HCT116 (cell line): ENCODE results near the gene PTPA. TPM values are rescaled to one million over a fixed set of nuclear protein-coding genes. Genes with fewer than 3 reads are reported as not detected.

Experiments
- ATAC-seq: fragments of 200-7000 bp; cut with Tn5 transposase; 2 replicates; pipeline ENCODE4 v1.9.1; 2020; ENCODE audit warnings: mild to moderate bottlenecking, moderate library complexity
- BruUV-seq: library from RNA; stranded (reverse); fragments of 400-500 nt; replicated peaks from 2 replicates; lab custom pipeline; 2021; lab: Mats Ljungman, UMichigan
- CTCF ChIA-PET: fragments of 300-600 bp; sonication (Branson Sonifier 250); formaldehyde crosslinking; loops from one replicate; lab custom pipeline; 2021; ENCODE audit warnings: antibody characterized with exemption; lab: Charles Lee
- POLR2A ChIA-PET: fragments of 300-600, 350-600 bp; sonication (Branson Sonifier 250); formaldehyde crosslinking; loops from one replicate; lab custom pipeline; 2021; ENCODE audit warnings: antibody characterized with exemption; lab: Charles Lee
- RAD21 ChIA-PET, 2 experiments: fragments of 300-600 bp; sonication (Branson Sonifier 250); formaldehyde crosslinking; loops; one replicate each; lab custom pipeline; 2023; ENCODE audit warnings: low total read pairs in 2 of 2; ENCODE audit not compliant: uncharacterized antibody in 2 of 2, unreplicated experiment in 2 of 2, low non-redundant PET in 1 of 2; lab: Charles Lee
- DNase-seq: peaks from one replicate; pipeline ENCODE4 v3.0.0-alpha.2; 2010; ENCODE audit warnings: low read depth, low spot score
- H2AFZ ChIP-seq: fragments of 200-600 bp; shearing (Covaris generic), sonication (generic); 2 replicates; pipeline ENCODE4 v1.6.1; 2017; ENCODE audit warnings: low read depth, mixed run types, mixed read lengths, antibody characterized with exemption, low read length; ENCODE audit not compliant: poor library complexity, severe bottlenecking
- H3K27ac ChIP-seq: 2 replicates; pipeline ENCODE4 v1.5.1; 2012; ENCODE audit warnings: low read depth, low read length
- H3K27me3 ChIP-seq: fragments of 200-600 bp; sonication (generic); 2 replicates; pipeline ENCODE4 v1.6.1; 2016; ENCODE audit warnings: mixed run types, low read length, mixed read lengths; ENCODE audit not compliant: insufficient read depth
- H3K36me3 ChIP-seq, 2 experiments: fragments of 200-500 bp in 1 of 2; fragments of 200-600 bp in 1 of 2; sonication (Bioruptor generic) in 1 of 2; sonication (generic) in 1 of 2; 2 replicates each; pipeline versions ENCODE4 v1.5.1 to v1.6.1; 2014 to 2016; ENCODE audit warnings: low read length in 2 of 2, inconsistent platforms in 1 of 2, mixed read lengths in 1 of 2, mixed run types in 1 of 2; ENCODE audit not compliant: insufficient read depth in 2 of 2, control insufficient read depth in 1 of 2
- H3K4me1 ChIP-seq, 2 experiments: fragments of 200-600 bp in 1 of 2; sonication (generic) in 1 of 2; 2 replicates each; pipeline versions ENCODE4 v1.5.1 to v1.6.1; 2012 to 2017; ENCODE audit warnings: low read length in 2 of 2, inconsistent platforms in 1 of 2, mild to moderate bottlenecking in 1 of 2, mixed read lengths in 1 of 2, mixed run types in 1 of 2, moderate library complexity in 1 of 2; ENCODE audit not compliant: insufficient read depth in 2 of 2, control insufficient read depth in 1 of 2
- H3K4me2 ChIP-seq: fragments of 200-600 bp; sonication (generic); 2 replicates; pipeline ENCODE4 v1.6.1; 2017; ENCODE audit warnings: mixed run types, low read length, mixed read lengths
- H3K4me3 ChIP-seq, 2 experiments: fragments of 200-600 bp in 1 of 2; sonication (generic) in 1 of 2; replicated peaks in 1 of 2; 2 replicates each; pipeline ENCODE4 v1.5.1; 2011 to 2016; ENCODE audit warnings: low read length in 2 of 2, control low read depth in 1 of 2, low read depth in 1 of 2, mild to moderate bottlenecking in 1 of 2, mixed read lengths in 1 of 2, mixed run types in 1 of 2
- H3K79me2 ChIP-seq: fragments of 200-600 bp; sonication (generic); 2 replicates; pipeline ENCODE4 v1.6.1; 2017; ENCODE audit warnings: mild to moderate bottlenecking, mixed run types, low read length, moderate library complexity, mixed read lengths; ENCODE audit not compliant: insufficient read depth
- H3K9ac ChIP-seq: fragments of 200-600 bp; sonication (generic); 2 replicates; pipeline ENCODE4 v1.6.1; 2016; ENCODE audit warnings: low read length, mixed read lengths
- H3K9me2 ChIP-seq: fragments of 200-600 bp; sonication (generic), shearing (Covaris generic); 2 replicates; pipeline ENCODE4 v1.6.1; 2017; ENCODE audit warnings: mixed run types, mild to moderate bottlenecking, moderate library complexity; ENCODE audit not compliant: insufficient read depth
- H3K9me3 ChIP-seq, 2 experiments: fragments of 200-500 bp in 1 of 2; fragments of 200-600 bp in 1 of 2; sonication (Bioruptor generic) in 1 of 2; sonication (generic) in 1 of 2; 2 replicates each; pipeline ENCODE4 v1.6.1; 2014 to 2017; ENCODE audit warnings: low read length in 2 of 2, mixed read lengths in 2 of 2, inconsistent platforms in 1 of 2, low read depth in 1 of 2, mild to moderate bottlenecking in 1 of 2, mixed run types in 1 of 2, moderate library complexity in 1 of 2; ENCODE audit not compliant: control insufficient read depth in 1 of 2, insufficient read depth in 1 of 2
- H4K20me1 ChIP-seq: fragments of 200-600 bp; sonication (generic), shearing (Covaris generic); 2 replicates; pipeline ENCODE4 v1.6.1; 2017; ENCODE audit warnings: mixed run types, mild to moderate bottlenecking, moderate library complexity; ENCODE audit not compliant: insufficient read depth
- CBX3 ChIP-seq: IDR thresholded peaks from 2 replicates; pipeline ENCODE4 v1.6.1; 2012; ENCODE audit warnings: low read depth
- CEBPB ChIP-seq: IDR thresholded peaks from 2 replicates; pipeline ENCODE4 v1.6.1; 2012; ENCODE audit warnings: low read depth
- EGR1 ChIP-seq: IDR thresholded peaks from 2 replicates; pipeline ENCODE4 v1.6.1; 2012; ENCODE audit warnings: low read depth
- ELF1 ChIP-seq: IDR thresholded peaks from 2 replicates; pipeline ENCODE4 v1.6.1; 2012; ENCODE audit warnings: low read depth, borderline replicate concordance
- EZH2 ChIP-seq: fragments of 200-600 bp; sonication (generic); IDR thresholded peaks from 2 replicates; pipeline ENCODE4 v1.6.1; 2017; ENCODE audit warnings: antibody characterized with exemption, mixed run types
- FOSL1 ChIP-seq: IDR thresholded peaks from 2 replicates; pipeline ENCODE4 v1.6.1; 2012; ENCODE audit warnings: low read depth
- JUND ChIP-seq: IDR thresholded peaks from 2 replicates; pipeline ENCODE4 v1.6.1; 2012
- POLR2AphosphoS5 ChIP-seq: IDR thresholded peaks from 2 replicates; pipeline ENCODE4 v1.6.1; 2011; ENCODE audit warnings: mild to moderate bottlenecking, low read depth, low read length, moderate library complexity
- SIN3A ChIP-seq: IDR thresholded peaks from 2 replicates; pipeline ENCODE4 v1.6.1; 2012; ENCODE audit warnings: low read depth
- SRF ChIP-seq: IDR thresholded peaks from 2 replicates; pipeline ENCODE4 v1.6.1; 2012; ENCODE audit warnings: low read depth
- TCF7L2 ChIP-seq: IDR thresholded peaks from 2 replicates; pipeline ENCODE4 v1.7.0; 2011; ENCODE audit warnings: borderline replicate concordance, inconsistent platforms; ENCODE audit not compliant: insufficient read depth, insufficient read length; ENCODE audit errors: extremely low read depth
- YY1 ChIP-seq: IDR thresholded peaks from 2 replicates; pipeline ENCODE4 v1.6.1; 2011; ENCODE audit warnings: low read length, low read depth, moderate library complexity, mild to moderate bottlenecking; ENCODE audit not compliant: insufficient replicate concordance; ENCODE audit errors: extremely low read depth
- ZFX ChIP-seq: fragments of 450-650 bp; IDR thresholded peaks from 2 replicates; pipeline ENCODE4 v1.6.1; 2017
- ZNF274 ChIP-seq: fragments of 200-500 bp; sonication (Bioruptor generic); IDR thresholded peaks from 2 replicates; pipeline ENCODE4 v1.6.1; 2014; ENCODE audit warnings: mild to moderate bottlenecking, low read depth, low read length, inconsistent platforms
- intact Hi-C: fragments of 100-400 bp; cut with micrococcal nuclease; formaldehyde crosslinking; loops from 2 replicates; pipeline ENCODE4 v1.10.0; 2022
- total RNA-seq: library from RNA; stranded (reverse); gene quantifications from one replicate; pipeline ENCODE4 v1.2.1, GENCODE V29; 2021; ENCODE audit not compliant: unreplicated experiment
- TF ChIP-seq, protein P1 (sequence below): IDR thresholded peaks from 2 replicates; pipeline ENCODE4 v1.6.1; 2012
- TF ChIP-seq, protein P2 (sequence below): IDR thresholded peaks from 2 replicates; pipeline ENCODE4 v1.6.1; 2012

PTPA gene
- total RNA-seq, 1 experiment from 2014 or later, result 177 TPM

DNA sequence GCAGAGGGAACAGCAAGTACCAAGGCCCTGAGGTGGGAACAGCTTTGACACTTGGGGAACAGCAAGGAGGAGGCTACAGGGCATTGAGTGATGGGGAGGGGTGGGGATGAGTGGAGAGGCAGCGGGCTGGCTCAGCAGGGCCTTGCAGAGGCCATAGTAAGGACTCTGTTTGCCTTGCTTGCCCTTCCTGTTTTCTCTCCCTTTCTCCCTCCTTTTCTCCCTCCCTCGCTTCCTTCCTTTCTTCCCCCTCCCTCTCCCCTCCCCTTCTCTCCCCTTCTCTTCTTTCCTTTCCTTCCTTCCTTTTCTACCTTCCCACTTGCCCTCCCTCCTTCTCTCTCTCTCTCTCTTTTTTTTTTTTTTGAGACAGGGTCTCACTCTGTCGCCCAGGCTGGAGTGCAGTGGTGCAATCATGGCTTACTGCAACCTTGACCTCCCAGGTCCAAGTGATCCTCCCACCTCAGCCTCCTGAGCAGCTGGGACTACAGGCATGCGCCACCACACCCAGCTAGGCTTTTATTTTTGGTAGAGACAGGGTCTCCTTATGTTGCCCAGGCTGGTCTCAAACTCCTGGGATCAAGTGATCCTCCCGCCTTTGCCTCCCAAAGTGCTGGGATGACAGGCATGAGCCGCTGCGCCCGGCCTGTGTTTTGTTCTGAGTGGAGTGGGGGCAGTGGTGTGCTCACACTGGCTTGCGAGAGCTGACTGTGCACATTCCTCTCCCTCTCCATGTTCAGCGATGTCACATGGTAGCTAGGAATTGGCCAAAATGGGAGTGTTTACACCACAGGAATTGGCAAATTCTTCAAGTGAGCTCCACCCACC, 49.7 kb downstream of the PTPA start:
- intact Hi-C loops, result no loop called here
- TF ChIP-seq YY1, result no peak
- TF ChIP-seq, protein P1, sequence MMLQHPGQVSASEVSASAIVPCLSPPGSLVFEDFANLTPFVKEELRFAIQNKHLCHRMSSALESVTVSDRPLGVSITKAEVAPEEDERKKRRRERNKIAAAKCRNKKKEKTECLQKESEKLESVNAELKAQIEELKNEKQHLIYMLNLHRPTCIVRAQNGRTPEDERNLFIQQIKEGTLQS, result no peak
- no peak for TF ChIP-seq CBX3
- TF ChIP-seq POLR2AphosphoS5, result no peak
- TF ChIP-seq ZNF274, result no peak
- TF ChIP-seq, protein P2, sequence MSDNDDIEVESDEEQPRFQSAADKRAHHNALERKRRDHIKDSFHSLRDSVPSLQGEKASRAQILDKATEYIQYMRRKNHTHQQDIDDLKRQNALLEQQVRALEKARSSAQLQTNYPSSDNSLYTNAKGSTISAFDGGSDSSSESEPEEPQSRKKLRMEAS, result no peak
- TF ChIP-seq ZFX, result no peak
- no peak for TF ChIP-seq SRF
- no peak for TF ChIP-seq JUND
- H3K4me3 ChIP-seq, result no peak overlapping the region
- ChIA-PET POLR2A (interaction anchor here (1.2 to 1.3 kb wide), 2 partner anchors 13 to 17 kb away, joined by 4 to 5 read pairs; partner anchors contain the start of gene IER5L), RAD21 (interaction anchor here in 1 of 2 experiments (0.6 kb wide), 1 partner anchor 406 kb away, joined by 4 read pairs; no protein-coding TSS in a partner anchor), CTCF (interaction anchor here (1.1 kb wide), 1 partner anchor 18 kb away, joined by 3 read pairs; no protein-coding TSS in a partner anchor)
- no peak overlapping the region for H3K9ac ChIP-seq
- BruUV-seq, result no TSS peak
- H4K20me1 ChIP-seq, result no peaks in the 10 kb centered on the region
- no peaks in the 10 kb centered on the region for H3K27me3 ChIP-seq
- H3K79me2 ChIP-seq, result no peaks in the 10 kb centered on the region
- no peaks in the 10 kb centered on the region for H3K36me3 ChIP-seq
- H3K4me1 ChIP-seq, result peaks cover 23 to 33% of the 10 kb centered on the region in 2 experiments
- no peak overlapping the region for H3K4me2 ChIP-seq
- DNase-seq (no peak), ATAC-seq (no peak)
- no peak overlapping the region for H2AFZ ChIP-seq
- H3K27ac ChIP-seq, result no peak overlapping the region
- H3K9me2 ChIP-seq, result no peaks in the 10 kb centered on the region
- H3K9me3 ChIP-seq, result no peaks in the 10 kb centered on the region

DNA sequence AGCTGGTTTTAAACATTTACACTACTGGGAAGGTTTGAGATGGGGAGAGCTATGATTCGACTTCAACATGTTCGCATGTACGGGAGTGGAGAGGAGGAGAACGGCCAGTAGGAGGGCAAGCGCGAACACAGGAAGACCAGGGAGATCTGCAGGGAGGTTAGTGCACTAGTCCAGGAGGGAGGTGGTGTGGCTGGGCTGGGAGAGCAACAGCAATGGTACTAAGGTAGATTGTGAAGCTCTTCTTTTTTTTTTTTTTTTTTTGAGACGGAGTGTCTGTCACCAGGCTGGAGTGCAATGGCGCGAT, 50.3 kb downstream of the PTPA start:
- BruUV-seq, result no TSS peak
- Histone ChIP-seq H2AFZ (no peak overlapping the region), H3K9me3 (no peaks in the 10 kb centered on the region), H3K36me3 (no peaks in the 10 kb centered on the region), H3K9me2 (no peaks in the 10 kb centered on the region), H3K4me1 (peaks cover 28 to 38% of the 10 kb centered on the region in 2 experiments), H3K79me2 (no peaks in the 10 kb centered on the region), H3K4me3 (no peak overlapping the region), H3K27me3 (no peaks in the 10 kb centered on the region), H3K27ac (no peak overlapping the region), H3K4me2 (no peak overlapping the region), H3K9ac (no peak overlapping the region), H4K20me1 (no peaks in the 10 kb centered on the region)
- DNase-seq (no peak), ATAC-seq (no peak)
- intact Hi-C loops, result no loop called here
- CTCF ChIA-PET, result interaction anchor here (1.1 to 1.5 kb wide), 2 partner anchors 19 kb away, joined by 3 to 5 read pairs; no protein-coding TSS in a partner anchor
- RAD21 ChIA-PET, result interaction anchor here in 1 of 2 experiments (0.6 kb wide), 1 partner anchor 406 kb away, joined by 4 read pairs; no protein-coding TSS in a partner anchor
- POLR2A ChIA-PET, result interaction anchor here (1.2 to 1.3 kb wide), 2 partner anchors 13 to 16 kb away, joined by 4 to 5 read pairs; partner anchors contain the start of gene IER5L
- TF ChIP-seq TCF7L2, result no peak
- no peak for TF ChIP-seq ELF1
- no peak for TF ChIP-seq SRF
- TF ChIP-seq CBX3, result no peak
- TF ChIP-seq POLR2AphosphoS5, result no peak
- TF ChIP-seq JUND, result no peak
- no peak for TF ChIP-seq EZH2
- TF ChIP-seq ZNF274, result no peak
- TF ChIP-seq, protein P2, result no peak
- no peak for TF ChIP-seq SIN3A
- no peak for TF ChIP-seq EGR1
- no peak for TF ChIP-seq FOSL1
- TF ChIP-seq CEBPB, result no peak
